Thyroid gland (tissue), 4 donors: Measurements from ENCODE around the gene BAHD1. TPM values are rescaled to one million over a fixed set of nuclear protein-coding genes. Genes with fewer than 3 reads are reported as not detected.

Experiments used
- DNase-seq, 2 donors: peaks; one replicate each; pipeline ENCODE4 v3.0.0-alpha.2; 2019
- H3K27ac ChIP-seq, 3 donors: fragments of 200-600 bp; sonication (generic); 1 replicate in 2 of 3; 2 replicates in 1 of 3; pipeline ENCODE4 v1.5.1; 2016 to 2019; ENCODE audit warnings: mild to moderate bottlenecking in 1 of 3, moderate library complexity in 1 of 3
- H3K27me3 ChIP-seq: fragments of 200-600 bp; sonication (generic); one replicate; pipeline ENCODE4 v1.5.1; 2019
- H3K36me3 ChIP-seq, 2 donors: fragments of 200-600 bp; sonication (generic); one replicate each; pipeline ENCODE4 v1.5.1; 2016 to 2019
- H3K4me1 ChIP-seq, 2 donors: fragments of 200-600 bp; sonication (generic); one replicate each; pipeline ENCODE4 v1.5.1; 2017 to 2019
- H3K4me3 ChIP-seq, 3 donors: fragments of 200-600 bp; sonication (generic); replicated peaks in 1 of 3; 1 replicate in 2 of 3; 2 replicates in 1 of 3; pipeline ENCODE4 v1.5.1; 2016; ENCODE audit warnings: mild to moderate bottlenecking in 1 of 3
- H3K9me3 ChIP-seq: fragments of 200-600 bp; sonication (generic); one replicate; pipeline ENCODE4 v1.5.1; 2017
- POLR2A ChIP-seq, 2 donors: fragments of 450-650 bp; IDR thresholded peaks; one replicate each; pipeline ENCODE4 v1.6.1; 2017; ENCODE audit warnings: antibody characterized with exemption in 2 of 2, mild to moderate bottlenecking in 2 of 2, moderate library complexity in 1 of 2
- WGBS, 2 donors: methylation state at CpG; one replicate each; pipeline ENCODE4 v1.1.5; 2017; 5-methylcytosine and 5-hydroxymethylcytosine counted together
- intact Hi-C: fragments of 100-400 bp; cut with DNase I; formaldehyde crosslinking; loops from one replicate; pipeline ENCODE4 v1.15.1; 2023
- total RNA-seq, 4 donors: library from RNA; depleted of rRNA; stranded (reverse); fragments of >200 nt; gene quantifications; one replicate each; pipeline ENCODE4 v1.2.3, GENCODE V29; 2016
- TF ChIP-seq, protein P1 (sequence below), 6 experiments: fragments of 200-600 bp in 3 of 6; fragments of 450-650 bp in 3 of 6; sonication (generic) in 3 of 6; IDR thresholded peaks; one replicate each; pipeline ENCODE4 v1.5.1; 2016 to 2019; ENCODE audit warnings: antibody characterized with exemption in 6 of 6, mild to moderate bottlenecking in 2 of 6, inconsistent platforms in 1 of 6, moderate library complexity in 1 of 6

The BAHD1 gene
- total RNA-seq, 4 donors from 2014 or later, result 20.0 to 50.4 (median 35.1) TPM

DNA sequence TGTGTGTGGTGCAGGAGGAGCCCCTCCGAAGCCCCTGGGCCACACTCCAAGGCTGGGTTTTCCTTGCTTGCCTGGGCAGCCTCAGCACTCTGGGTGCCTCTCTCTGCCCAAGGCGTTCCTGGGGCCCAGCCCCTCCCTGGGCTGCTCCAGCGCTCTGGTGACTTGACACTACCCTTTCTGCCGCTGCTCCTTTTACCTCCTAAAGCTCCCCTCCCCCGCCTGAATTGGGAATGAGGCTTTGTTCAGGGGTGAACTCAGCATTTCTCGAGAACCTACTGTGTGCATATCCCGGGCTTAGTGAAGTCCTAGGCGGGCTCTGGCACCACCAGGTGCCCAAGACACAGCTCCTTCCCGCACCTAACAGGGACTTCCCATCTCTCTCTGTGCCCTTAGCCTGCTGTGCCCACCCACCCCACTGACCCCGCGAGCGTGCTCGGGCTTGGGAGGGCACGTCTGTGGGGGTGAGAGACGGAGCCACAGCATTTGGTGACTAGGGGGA is 1.2 kb upstream of the BAHD1 start:
- no peaks in the 10 kb centered on the region for H3K27me3 ChIP-seq
- peak overlapping the region in 2 of 3 donors; percentile 18 to 56 for H3K4me3 ChIP-seq
- 6 to 12% methylated on average over 11 to 15 of the region's 15 CpGs for WGBS, 2 donors
- H3K9me3 ChIP-seq, result no peaks in the 10 kb centered on the region
- DNase-seq, result peak; percentile 63 to 65
- H3K4me1 ChIP-seq, result peaks cover 30 to 51% of the 10 kb centered on the region in 2 donors
- no peak for TF ChIP-seq POLR2A (IDR thresholded peaks at IDR 0.05)
- TF ChIP-seq, protein P1, sequence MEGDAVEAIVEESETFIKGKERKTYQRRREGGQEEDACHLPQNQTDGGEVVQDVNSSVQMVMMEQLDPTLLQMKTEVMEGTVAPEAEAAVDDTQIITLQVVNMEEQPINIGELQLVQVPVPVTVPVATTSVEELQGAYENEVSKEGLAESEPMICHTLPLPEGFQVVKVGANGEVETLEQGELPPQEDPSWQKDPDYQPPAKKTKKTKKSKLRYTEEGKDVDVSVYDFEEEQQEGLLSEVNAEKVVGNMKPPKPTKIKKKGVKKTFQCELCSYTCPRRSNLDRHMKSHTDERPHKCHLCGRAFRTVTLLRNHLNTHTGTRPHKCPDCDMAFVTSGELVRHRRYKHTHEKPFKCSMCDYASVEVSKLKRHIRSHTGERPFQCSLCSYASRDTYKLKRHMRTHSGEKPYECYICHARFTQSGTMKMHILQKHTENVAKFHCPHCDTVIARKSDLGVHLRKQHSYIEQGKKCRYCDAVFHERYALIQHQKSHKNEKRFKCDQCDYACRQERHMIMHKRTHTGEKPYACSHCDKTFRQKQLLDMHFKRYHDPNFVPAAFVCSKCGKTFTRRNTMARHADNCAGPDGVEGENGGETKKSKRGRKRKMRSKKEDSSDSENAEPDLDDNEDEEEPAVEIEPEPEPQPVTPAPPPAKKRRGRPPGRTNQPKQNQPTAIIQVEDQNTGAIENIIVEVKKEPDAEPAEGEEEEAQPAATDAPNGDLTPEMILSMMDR (IDR thresholded peaks at IDR 0.05), result no peak
- no peaks in the 10 kb centered on the region for H3K36me3 ChIP-seq
- peak overlapping the region in 2 of 3 donors; percentile 24 to 60 for H3K27ac ChIP-seq
- intact Hi-C loops, result no loop called here

DNA sequence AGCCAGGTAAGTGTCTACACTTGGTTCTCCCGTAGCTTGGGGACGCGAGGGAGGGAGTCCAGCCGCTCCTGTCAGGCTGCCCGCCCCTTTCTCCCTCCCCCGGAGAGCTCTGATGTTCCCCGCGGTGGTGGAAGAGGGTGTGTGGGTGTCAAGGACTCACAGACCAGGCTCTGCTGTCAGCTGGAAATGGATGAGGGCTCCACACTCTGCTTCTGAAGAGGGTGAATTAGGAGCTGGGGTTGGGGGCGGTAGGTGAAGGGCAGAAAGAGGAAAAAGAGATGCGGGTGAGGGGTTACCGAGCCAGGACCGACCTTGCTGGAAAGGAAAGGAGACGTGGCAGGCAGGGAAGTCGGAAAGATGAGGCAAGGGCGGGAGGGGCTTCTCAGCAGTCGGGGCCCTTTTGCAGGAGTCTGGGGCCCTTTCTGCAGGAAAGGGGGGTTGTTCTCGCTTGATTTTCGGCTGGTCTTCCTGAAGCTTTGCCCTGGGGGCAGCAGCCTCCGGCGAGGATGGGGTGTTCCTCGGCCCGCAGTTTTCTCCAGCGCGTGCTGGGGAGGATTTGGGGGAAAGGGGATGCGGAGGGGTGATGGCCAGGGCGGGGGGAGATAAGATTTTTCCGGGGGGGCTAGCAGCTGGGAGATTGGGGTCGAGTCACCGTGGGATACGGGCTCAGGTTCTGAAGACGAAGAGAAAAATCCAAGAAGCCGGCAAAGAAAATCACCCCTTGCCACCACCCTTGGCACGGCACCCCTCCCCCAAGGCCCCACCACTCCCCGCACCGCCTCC is 602 bp upstream of the BAHD1 start:
- DNase-seq, result peak; percentile 71 to 82
- TF ChIP-seq POLR2A (IDR thresholded peaks at IDR 0.05), result no peak
- TF ChIP-seq, protein P1 (IDR thresholded peaks at IDR 0.05), result no peak
- no peaks in the 10 kb centered on the region for H3K36me3 ChIP-seq
- no peaks in the 10 kb centered on the region for H3K9me3 ChIP-seq
- H3K4me1 ChIP-seq, result peaks cover 35 to 55% of the 10 kb centered on the region in 2 donors
- H3K27ac ChIP-seq, result peak overlapping the region in 2 of 3 donors; percentile 24 to 60
- intact Hi-C loops, result loop anchor here (5.0 to 10.0 kb wide), 2 partner anchors 65 to 127 kb away; partner anchors contain the start of genes CCDC32 and RPUSD2
- WGBS, 2 donors, result 0 to 1% methylated on average over 33 to 34 of the region's 35 CpGs
- H3K4me3 ChIP-seq, result peak overlapping the region in 2 of 3 donors; percentile 30 to 56
- no peaks in the 10 kb centered on the region for H3K27me3 ChIP-seq

GRCh38 chr15:40441565-40442531 is 1.1 kb downstream of the BAHD1 start:
- Histone ChIP-seq H3K4me3 (peak overlapping the region; percentile 56 to 90 (median 84)), H3K4me1 (peaks cover 32 to 48% of the 10 kb centered on the region in 2 donors), H3K27me3 (no peaks in the 10 kb centered on the region), H3K36me3 (no peaks in the 10 kb centered on the region), H3K9me3 (no peaks in the 10 kb centered on the region), H3K27ac (peak overlapping the region in 2 of 3 donors; percentile 66 to 75)
- TF ChIP-seq POLR2A (IDR thresholded peaks at IDR 0.05), result no peak
- TF ChIP-seq, protein P1 (IDR thresholded peaks at IDR 0.05), result peak in 2 of 6 experiments; percentile 22 to 32
- DNase-seq, result peak; percentile 25 to 33
- intact Hi-C loops, result loop anchor here (5.0 to 10.0 kb wide), 2 partner anchors 63 to 125 kb away; partner anchors contain the start of genes CCDC32 and RPUSD2
- WGBS, 2 donors, result 0% methylated on average over 5 to 33 of the region's 119 CpGs

DNA sequence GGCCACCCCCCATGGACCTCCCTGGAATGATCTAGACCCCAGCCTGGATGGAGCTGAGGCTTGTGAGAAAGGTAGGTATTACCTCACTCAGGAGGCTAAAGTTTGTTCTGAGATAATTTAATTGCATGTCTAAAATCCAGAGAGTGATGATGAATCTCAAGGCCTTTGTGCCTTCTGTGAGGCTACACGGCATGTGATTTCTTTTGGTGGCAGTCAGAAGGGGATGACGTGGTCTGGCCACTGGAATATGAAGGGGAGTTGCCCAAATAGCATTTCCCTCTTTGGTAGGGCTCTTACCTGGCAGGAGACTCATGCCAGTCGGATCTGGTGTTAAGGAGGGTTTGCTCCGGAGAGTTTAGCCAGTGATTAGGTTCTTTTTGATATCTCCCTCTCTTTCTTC is 2.5 kb downstream of the BAHD1 start:
- H3K4me3 ChIP-seq, result no peak overlapping the region

More for the DNA sequence above, 2.5 kb downstream of the BAHD1 start:
- Histone ChIP-seq H3K27me3 (no peaks in the 10 kb centered on the region), H3K4me1 (peaks cover 32 to 42% of the 10 kb centered on the region in 2 donors), H3K36me3 (no peaks in the 10 kb centered on the region), H3K27ac (no peak overlapping the region), H3K9me3 (no peaks in the 10 kb centered on the region)
- no peak for TF ChIP-seq POLR2A (IDR thresholded peaks at IDR 0.05)
- TF ChIP-seq, protein P1 (IDR thresholded peaks at IDR 0.05), result no peak
- no peak for DNase-seq
- 76% methylated on average over 4 of the region's 4 CpGs for WGBS, 2 donors
- intact Hi-C loops, result loop anchor here (5.0 to 10.0 kb wide), 2 partner anchors 62 to 124 kb away; partner anchors contain the start of genes CCDC32 and RPUSD2
